ENCODE results near the gene MICU1.
"Not testable (repeated sequence)": the region's sequence is repeated elsewhere in the genome, so short reads cannot be mapped to it uniquely, and the experiment has no call there.

The MICU1 gene

GRCh38 chr10:72435570-72435969 lies 190.3 kb downstream of the MICU1 start:
- no peak for DNase-seq

- DNase-seq = not testable (repeated sequence)
Observed at GRCh38 chr10:72430936-72431335, 194.9 kb downstream of the MICU1 start.

- no peak for DNase-seq
Observed at GRCh38 chr10:72429931-72430330, 195.9 kb downstream of the MICU1 start.

- DNase-seq = no peak
Observed at GRCh38 chr10:72426986-72427385, 198.9 kb downstream of the MICU1 start.

- DNase-seq = no peak
Observed at GRCh38 chr10:72425133-72425532, 200.7 kb downstream of the MICU1 start.

GRCh38 chr10:72424561-72424960 lies 201.3 kb downstream of the MICU1 start:
- no peak for DNase-seq

GRCh38 chr10:72423426-72423825 lies 202.5 kb downstream of the MICU1 start:
- no peak for DNase-seq

- no peak for DNase-seq
Observed at GRCh38 chr10:72421885-72422540, 203.9 kb downstream of the MICU1 start.

- no peak for DNase-seq
Observed at GRCh38 chr10:72419241-72419640, 206.6 kb downstream of the MICU1 start.

- DNase-seq = no peak
Observed at GRCh38 chr10:72418679-72419078, 207.2 kb downstream of the MICU1 start.

GRCh38 chr10:72417971-72418370 lies 207.9 kb downstream of the MICU1 start:
- no peak for DNase-seq

- no peak for DNase-seq
Observed at GRCh38 chr10:72416661-72417060, 209.2 kb downstream of the MICU1 start.

- DNase-seq = no peak
Observed at GRCh38 chr10:72414642-72415041, 211.2 kb downstream of the MICU1 start.

GRCh38 chr10:72409167-72409566 lies 216.7 kb downstream of the MICU1 start:
- DNase-seq = no peak

- no peak for DNase-seq
Observed at GRCh38 chr10:72407927-72408600, 217.8 kb downstream of the MICU1 start.

GRCh38 chr10:72407471-72407870 lies 218.4 kb downstream of the MICU1 start:
- DNase-seq = no peak

GRCh38 chr10:72395581-72395980 lies 230.3 kb downstream of the MICU1 start:
- not testable (repeated sequence) for DNase-seq

- peak in 1 of 3 donors; percentile 13 for DNase-seq
Observed at GRCh38 chr10:72392571-72392970, 233.3 kb downstream of the MICU1 start.

GRCh38 chr10:72390764-72391163 lies 235.1 kb downstream of the MICU1 start:
- DNase-seq = no peak

GRCh38 chr10:72389716-72390115 lies 236.2 kb downstream of the MICU1 start:
- DNase-seq = no peak

GRCh38 chr10:72389014-72389413 lies 236.9 kb downstream of the MICU1 start:
- DNase-seq = peak in 1 of 3 donors; percentile 15

- DNase-seq = no peak
Observed at GRCh38 chr10:72388062-72388461, 237.8 kb downstream of the MICU1 start.

- DNase-seq = peak in 1 of 3 donors; percentile 23
Observed at GRCh38 chr10:72386916-72387586, 238.8 kb downstream of the MICU1 start.

GRCh38 chr10:72385724-72386123 lies 240.2 kb downstream of the MICU1 start:
- DNase-seq = no peak

All from suppressor macrophage treated with lipopolysaccharide for 1 hour (primary cell).